H7 (cell line): Measurements from ENCODE around the gene TRIM74. TPM values are rescaled to one million over a fixed set of nuclear protein-coding genes. Genes with fewer than 3 reads are reported as not detected.
A peak's percentile ranks its signal among the peaks of the same experiment; 100 is the strongest.
"Not testable (repeated sequence)": the region's sequence is repeated elsewhere in the genome, so short reads cannot be mapped to it uniquely, and the experiment has no call there.

Experiments used
- DNase-seq: peaks from one replicate; pipeline ENCODE4 v3.0.0; 2012
- H3K27me3 ChIP-seq: 2 replicates; pipeline ENCODE4 v1.6.0; 2011; ENCODE audit warnings: mild to moderate bottlenecking, low read length; ENCODE audit not compliant: control insufficient read depth, insufficient read depth
- H3K36me3 ChIP-seq: replicated peaks from 2 replicates; pipeline ENCODE4 v1.5.1; 2011; ENCODE audit warnings: low read length; ENCODE audit not compliant: control insufficient read depth, insufficient read depth
- H3K4me3 ChIP-seq: 2 replicates; pipeline ENCODE4 v1.5.1; 2011; ENCODE audit warnings: low read depth, mild to moderate bottlenecking, control low read depth, low read length, moderate library complexity; ENCODE audit not compliant: insufficient read depth
- total RNA-seq: library from RNA; depleted of rRNA; stranded (reverse); fragments of >200 nt; shearing (Covaris generic); gene quantifications from 2 replicates; pipeline ENCODE4 v1.2.3, GENCODE V29; 2014

TRIM74 gene
- total RNA-seq, 1 experiment from 2014 or later: not detected

DNA sequence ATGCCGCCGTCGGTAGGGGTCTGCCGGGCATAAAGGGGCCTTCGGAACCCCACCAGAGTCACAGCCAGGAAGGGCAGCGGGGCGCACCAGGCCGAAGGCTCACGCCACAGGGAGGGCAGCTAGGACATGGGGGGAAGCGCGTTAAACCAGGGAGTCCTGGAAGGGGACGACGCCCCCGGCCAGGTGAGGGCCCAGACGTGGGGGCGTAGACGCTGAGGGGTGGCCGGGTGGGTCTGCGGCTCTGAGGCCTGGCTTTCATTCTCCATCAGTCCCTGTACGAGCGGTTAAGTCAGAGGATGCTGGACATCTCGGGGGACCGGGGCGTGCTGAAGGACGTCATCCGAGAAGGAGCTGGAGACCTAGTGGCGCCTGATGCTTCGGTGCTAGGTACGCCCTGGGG lies 422 bp upstream of the TRIM74 start:
- H3K36me3 ChIP-seq, H3K27me3 ChIP-seq, DNase-seq, H3K4me3 ChIP-seq: not testable (repeated sequence)

DNA sequence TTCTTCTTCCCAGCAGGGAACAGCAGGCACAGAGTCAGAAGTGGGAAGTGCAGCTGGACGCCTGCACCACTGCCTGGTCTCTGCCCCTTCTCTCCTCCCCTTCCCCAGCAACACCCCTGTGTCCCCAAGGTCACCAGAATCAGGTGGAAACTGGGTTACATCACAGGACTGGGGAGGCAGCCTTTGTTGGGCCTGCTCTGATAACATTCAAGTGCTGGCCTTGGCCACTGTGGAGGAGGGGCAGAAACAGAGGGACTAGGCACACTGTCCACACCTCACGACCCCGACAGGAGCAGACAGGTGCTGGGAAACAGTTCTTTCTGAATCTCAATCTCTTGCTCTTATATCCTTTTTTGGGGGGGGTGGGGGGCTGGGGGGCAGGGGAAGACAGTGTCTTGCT lies 2.4 kb downstream of the TRIM74 start:
- not testable (repeated sequence) for H3K27me3 ChIP-seq, DNase-seq, H3K36me3 ChIP-seq, H3K4me3 ChIP-seq

GRCh38 chr7:72965186-72965975 lies 3.9 kb downstream of the TRIM74 start:
- not testable (repeated sequence) for H3K4me3 ChIP-seq, H3K27me3 ChIP-seq, H3K36me3 ChIP-seq, DNase-seq

DNA sequence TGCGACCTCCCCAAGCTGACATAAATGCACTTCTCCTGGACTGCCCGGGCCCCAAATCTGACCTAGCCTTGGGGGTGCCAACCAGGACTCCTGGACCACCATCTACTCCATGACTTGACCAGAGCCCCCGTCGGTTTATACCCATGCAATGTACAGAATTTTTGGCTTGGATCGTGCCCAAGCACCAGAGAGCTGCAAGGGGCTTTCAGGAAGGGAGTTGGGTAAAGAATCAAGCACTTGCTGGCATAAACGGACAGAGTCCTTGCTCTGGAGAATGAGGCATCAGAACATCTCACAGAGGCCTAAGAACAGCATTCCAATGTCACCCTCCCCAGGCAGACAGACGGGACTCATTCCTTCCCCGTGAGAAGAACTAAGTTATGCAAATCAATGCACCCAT lies 6.2 kb downstream of the TRIM74 start:
- H3K36me3 ChIP-seq, H3K4me3 ChIP-seq, H3K27me3 ChIP-seq, DNase-seq: not testable (repeated sequence)

DNA sequence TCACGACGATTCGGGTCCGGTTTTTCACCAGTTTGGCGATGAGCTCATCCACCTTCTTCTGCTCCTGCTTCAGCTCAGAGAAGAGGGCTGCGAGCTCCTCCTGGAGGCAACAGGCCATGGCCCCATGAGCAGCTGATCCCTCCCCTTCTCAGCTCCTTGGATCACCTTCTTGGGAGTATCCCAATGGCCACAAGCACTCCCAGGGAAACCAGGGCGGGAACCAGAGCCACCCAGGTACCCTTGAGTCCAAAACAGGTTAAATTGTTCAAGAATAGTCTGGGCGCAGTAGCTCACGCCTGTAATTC lies 8.0 kb downstream of the TRIM74 start:
- not testable (repeated sequence) for H3K36me3 ChIP-seq, H3K27me3 ChIP-seq, H3K4me3 ChIP-seq, DNase-seq

- not testable (repeated sequence) for H3K36me3 ChIP-seq, H3K4me3 ChIP-seq, H3K27me3 ChIP-seq, DNase-seq
Measured at GRCh38 chr7:72960626-72961345, 8.5 kb downstream of the TRIM74 start.

DNA sequence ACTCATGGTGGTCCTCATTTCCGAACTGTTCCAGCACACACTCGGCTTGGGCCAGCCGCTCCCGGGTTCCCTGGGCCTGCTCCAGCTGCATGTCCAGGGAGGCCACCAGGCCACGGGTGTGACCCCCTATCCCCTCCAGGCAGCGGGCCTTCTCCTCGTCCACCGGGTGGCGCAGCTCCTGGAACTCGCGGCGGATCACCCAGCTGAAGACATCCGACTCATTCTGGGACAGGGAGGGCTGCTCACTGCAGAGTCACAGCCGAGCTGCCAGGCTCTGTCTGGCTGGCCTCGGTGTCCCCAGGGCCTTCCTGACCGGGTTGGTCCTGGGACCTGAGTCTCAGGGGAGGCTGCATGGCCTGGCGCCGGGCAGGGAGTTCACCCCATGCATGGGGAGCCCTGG lies 9.2 kb downstream of the TRIM74 start:
- H3K36me3 ChIP-seq, H3K4me3 ChIP-seq, H3K27me3 ChIP-seq, DNase-seq: not testable (repeated sequence)

- not testable (repeated sequence) for DNase-seq, H3K4me3 ChIP-seq, H3K27me3 ChIP-seq, H3K36me3 ChIP-seq
Measured at GRCh38 chr7:72954563-72955198, 14.6 kb downstream of the TRIM74 start.

DNA sequence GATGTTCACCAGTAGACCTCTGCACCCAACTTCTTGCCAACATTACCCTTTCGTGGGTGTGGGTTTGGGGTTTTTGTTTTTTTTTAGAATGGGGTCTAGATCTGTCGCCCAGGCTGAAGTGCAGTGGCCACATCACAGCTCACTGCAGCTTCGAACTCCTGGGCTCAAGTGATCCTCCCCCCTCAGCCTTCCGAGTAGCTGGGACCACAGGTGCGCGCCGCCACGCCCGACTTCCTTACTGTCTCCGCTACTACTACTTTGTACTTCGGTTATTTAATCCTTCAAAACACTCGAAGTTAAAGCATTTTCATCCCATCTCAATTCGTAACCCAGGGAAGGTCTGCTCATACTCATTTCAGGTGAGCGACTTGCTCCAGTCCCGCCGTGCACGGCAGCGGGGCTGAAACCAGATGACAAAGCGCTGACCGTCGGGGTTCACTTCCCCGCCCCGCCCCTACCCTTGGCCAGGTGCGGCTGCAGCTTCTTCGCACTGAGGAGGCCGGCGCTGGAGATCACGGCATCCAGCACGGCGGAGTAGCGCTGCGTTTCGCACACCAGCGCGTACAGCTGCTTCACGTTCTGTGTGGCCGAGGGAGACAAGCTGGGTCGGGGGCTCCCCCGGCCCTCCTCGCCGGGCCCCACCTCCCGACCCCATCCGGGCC lies 15.2 kb downstream of the TRIM74 start:
- H3K27me3 ChIP-seq, DNase-seq, H3K36me3 ChIP-seq: not testable (repeated sequence)
- H3K4me3 ChIP-seq: peak overlapping the region; percentile 30

DNA sequence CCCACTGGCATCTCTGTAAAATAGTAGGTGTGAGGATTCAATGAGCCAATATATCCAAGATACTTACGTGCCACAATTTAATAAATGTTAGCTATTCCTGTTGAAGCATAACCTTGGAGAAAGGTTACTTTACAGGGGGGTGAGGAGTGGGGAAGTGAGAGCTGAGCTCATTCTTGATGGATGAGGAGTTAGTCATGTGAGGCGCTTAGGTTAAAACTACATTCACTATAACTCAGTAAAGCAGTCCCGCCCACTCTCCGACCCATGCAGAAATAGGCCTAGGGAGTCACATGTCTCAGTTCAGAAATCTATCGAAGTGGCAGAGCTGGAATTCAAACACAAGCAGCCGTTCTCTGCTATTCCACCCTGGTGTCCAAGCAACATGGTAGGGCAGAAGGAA lies 18.8 kb downstream of the TRIM74 start:
- not testable (repeated sequence) for H3K4me3 ChIP-seq, DNase-seq, H3K27me3 ChIP-seq, H3K36me3 ChIP-seq

GRCh38 chr7:72949686-72950085 lies 19.6 kb downstream of the TRIM74 start:
- H3K4me3 ChIP-seq, DNase-seq, H3K27me3 ChIP-seq, H3K36me3 ChIP-seq: not testable (repeated sequence)

DNA sequence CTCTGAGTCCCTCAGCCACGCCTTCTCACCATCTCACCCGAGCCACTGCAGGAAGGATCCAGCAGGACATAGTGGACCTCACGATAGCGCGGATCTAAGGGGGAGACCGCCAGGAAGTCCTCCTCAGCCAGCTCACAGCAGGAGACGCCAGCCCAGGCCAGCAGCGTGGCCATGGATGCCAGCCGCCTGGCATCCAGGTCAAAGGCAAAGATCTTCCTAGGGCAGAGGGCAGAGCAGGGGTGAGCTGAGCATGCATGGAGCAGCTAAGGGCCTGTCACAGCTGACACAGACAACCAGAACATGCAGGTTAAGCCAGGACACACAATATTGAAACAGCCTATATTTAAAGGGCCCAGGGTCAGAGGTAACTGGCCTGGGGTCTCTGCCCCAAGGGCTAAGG lies 20.0 kb downstream of the TRIM74 start:
- not testable (repeated sequence) for H3K27me3 ChIP-seq, H3K4me3 ChIP-seq, H3K36me3 ChIP-seq, DNase-seq

DNA sequence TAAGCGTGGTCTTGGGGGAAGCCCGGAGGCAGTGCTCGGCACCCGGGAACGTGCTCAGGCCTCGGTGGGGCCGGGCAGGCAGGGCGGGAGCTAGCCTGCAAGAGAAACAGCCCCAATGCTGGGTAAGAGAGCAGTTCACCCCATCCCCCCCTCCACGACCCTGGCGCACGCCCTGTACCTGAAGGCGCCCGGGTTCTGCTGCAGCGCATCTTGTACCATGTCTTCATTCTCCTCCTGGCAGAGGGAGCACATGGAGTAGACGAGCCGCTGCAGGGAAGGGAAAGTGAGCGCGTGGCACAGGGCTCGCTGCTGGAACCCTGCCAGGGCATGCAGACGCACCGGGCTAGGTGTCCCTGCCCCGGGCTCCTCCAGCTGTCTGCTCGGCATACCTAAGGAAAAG lies 20.6 kb downstream of the TRIM74 start:
- not testable (repeated sequence) for H3K4me3 ChIP-seq, DNase-seq, H3K36me3 ChIP-seq, H3K27me3 ChIP-seq

DNA sequence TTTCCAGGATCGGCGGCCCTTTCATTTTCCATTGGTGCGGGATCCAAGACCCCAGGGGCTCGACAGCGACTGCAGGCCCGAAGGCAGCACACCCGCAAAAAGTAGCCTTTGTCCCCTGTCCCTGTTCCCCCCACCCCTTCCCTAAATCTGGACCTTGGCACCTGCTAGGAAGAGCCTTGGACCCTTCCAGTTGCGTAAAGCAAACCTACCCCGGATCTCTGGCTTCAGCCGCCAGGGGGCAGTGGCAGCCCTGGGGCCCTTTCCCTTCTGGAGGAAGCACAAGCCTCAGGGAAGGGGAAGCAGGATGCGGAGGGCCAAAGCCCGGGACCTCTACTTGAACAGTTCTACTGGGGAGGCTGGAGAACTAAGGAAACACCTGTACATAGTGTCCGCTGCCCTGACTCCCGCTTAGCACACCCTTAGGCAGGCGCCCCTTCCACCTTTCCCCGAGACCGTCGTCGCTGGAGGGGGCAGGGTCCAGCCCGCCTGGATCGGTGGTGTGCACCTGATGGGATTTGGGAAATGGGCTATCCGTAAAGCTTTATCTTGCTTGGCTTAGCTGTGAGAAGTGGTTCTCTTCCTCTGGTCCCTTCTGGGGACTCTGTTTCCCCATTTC lies 23.0 kb downstream of the TRIM74 start:
- peak; percentile 34 for DNase-seq
- H3K36me3 ChIP-seq, H3K4me3 ChIP-seq, H3K27me3 ChIP-seq: not testable (repeated sequence)
